Left lung (tissue), 10 donors: ENCODE results near the gene SRSF9. TPM values are rescaled to one million over a fixed set of nuclear protein-coding genes. Genes with fewer than 3 reads are reported as not detected.

Source experiments
- ATAC-seq: fragments of 200-7000 bp; cut with Tn5 transposase; one replicate; pipeline ENCODE4 v1.9.1; 2020; ENCODE audit warnings: moderate library complexity
- DNase-seq, 4 donors: peaks; one replicate each; pipeline ENCODE4 v3.0.0-alpha.2; 2013 to 2020
- H3K27ac ChIP-seq, 2 donors: fragments of 200-600 bp; sonication (generic) in 1 of 2; one replicate each; pipeline versions ENCODE4 v1.5.0 to v1.8.0; 2020 to 2021
- H3K27me3 ChIP-seq, 2 donors: fragments of 200-600 bp; sonication (generic) in 1 of 2; one replicate each; pipeline versions ENCODE4 v1.5.0 to v1.8.0; 2020 to 2021
- H3K36me3 ChIP-seq, 2 donors: fragments of 200-600 bp; sonication (generic) in 1 of 2; one replicate each; pipeline versions ENCODE4 v1.5.0 to v1.8.0; 2020 to 2021
- H3K4me1 ChIP-seq, 2 donors: fragments of 200-600 bp; one replicate each; pipeline ENCODE4 v1.8.0; 2021
- H3K4me3 ChIP-seq, 2 donors: fragments of 200-600 bp; sonication (generic) in 1 of 2; one replicate each; pipeline versions ENCODE4 v1.5.0 to v1.8.0; 2020 to 2021; ENCODE audit warnings: mild to moderate bottlenecking in 1 of 2
- H3K9me3 ChIP-seq, 2 donors: fragments of 200-600 bp; sonication (generic) in 1 of 2; one replicate each; pipeline versions ENCODE4 v1.5.0 to v1.8.0; 2020 to 2021
- CTCF ChIP-seq, 2 donors: fragments of 200-600 bp; sonication (generic) in 1 of 2; IDR thresholded peaks; one replicate each; pipeline versions ENCODE4 v1.5.0 to v1.8.0; 2021; ENCODE audit warnings: antibody characterized with exemption in 2 of 2
- intact Hi-C, 2 donors: fragments of 100-400 bp; cut with DNase I; formaldehyde crosslinking; loops; one replicate each; pipeline versions ENCODE4 v1.11.2 to v1.14.2; 2022
- polyA plus RNA-seq, 6 donors: library from polyadenylated mRNA; unstranded; fragments of 120-200 nt; gene quantifications; one replicate each; pipeline ENCODE4 v1.2.1, GENCODE V29; 2013; ENCODE audit not compliant: insufficient read length in 6 of 6
- total RNA-seq, 2 donors: library from RNA; stranded (reverse); fragmentation: NEBNext Ultra II Directional; extraction: Animal tissue kit (Norgen Biotek cat#: 25700); gene quantifications; one replicate each; pipeline ENCODE4 v1.2.1, GENCODE V29; 2021
- donor health status: DM: no; HTN: yes; CAD: no.
- donor health status: DM: no; HTN: no; CAD: no.

SRSF9 gene
- total and polyA plus RNA-seq, 8 donors: 120 to 225 (median 197) TPM

- no peak for DNase-seq
- no peak for TF ChIP-seq CTCF (IDR thresholded peaks at IDR 0.05)
- intact Hi-C loops: no loop called here
- Histone ChIP-seq H3K36me3 (peaks cover 0 to 37% of the 10 kb centered on the region in 2 donors), H3K27ac (peak overlapping the region; percentile 14 to 83), H3K9me3 (no peaks in the 10 kb centered on the region), H3K4me1 (peaks cover 11 to 28% of the 10 kb centered on the region in 2 donors), H3K27me3 (no peaks in the 10 kb centered on the region), H3K4me3 (peak overlapping the region; percentile 95 to 99)
- ATAC-seq: no peak
Measured at GRCh38 chr12:120497524-120498150, 28.1 kb upstream of the SRSF9 start.

GRCh38 chr12:120496413-120497340 lies 27.1 kb upstream of the SRSF9 start:
- Histone ChIP-seq H3K9me3 (no peaks in the 10 kb centered on the region), H3K36me3 (peaks cover 0 to 30% of the 10 kb centered on the region in 2 donors), H3K27me3 (no peaks in the 10 kb centered on the region), H3K4me3 (peak overlapping the region; percentile 95 to 99), H3K27ac (peak overlapping the region; percentile 83 to 90), H3K4me1 (peaks cover 11 to 28% of the 10 kb centered on the region in 2 donors)
- DNase-seq (peak; percentile 36 to 85 (median 70)), ATAC-seq (peak; percentile 75)
- TF ChIP-seq CTCF (IDR thresholded peaks at IDR 0.05): no peak
- intact Hi-C loops: no loop called here

DNA sequence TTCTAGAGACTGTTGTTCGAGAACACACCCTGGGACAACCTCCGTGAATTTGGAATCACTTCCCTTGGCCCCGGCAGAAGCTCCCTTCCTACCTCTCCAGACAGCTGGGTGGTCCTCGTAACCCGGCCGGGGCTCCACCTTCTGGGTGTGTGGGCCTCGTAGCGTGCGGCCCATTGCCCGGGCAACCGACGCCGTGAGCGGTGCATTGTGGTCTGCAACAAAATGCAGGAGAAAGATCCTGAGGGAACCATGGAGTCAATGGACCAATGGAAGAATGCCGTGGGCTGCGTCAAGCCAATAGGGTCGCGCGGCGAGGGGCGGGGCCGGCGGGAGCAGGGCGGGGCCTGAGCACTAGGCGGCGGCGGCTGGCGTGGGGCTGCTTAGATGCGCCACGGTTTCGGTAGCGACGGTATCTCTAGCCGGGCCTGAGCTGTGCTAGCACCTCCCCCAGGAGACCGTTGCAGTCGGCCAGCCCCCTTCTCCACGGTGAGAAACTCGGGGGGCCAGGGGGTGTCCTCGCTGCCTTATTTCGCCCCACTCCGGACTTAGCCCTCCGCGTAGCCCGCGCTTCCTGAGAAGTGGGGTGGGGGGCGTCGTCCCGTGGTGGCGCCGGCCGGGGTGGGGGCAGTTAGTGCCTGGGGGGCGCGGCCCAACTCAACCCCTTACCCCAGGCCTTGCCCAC lies 26.3 kb upstream of the SRSF9 start, which contains the start of gene DYNLL1:
TSS of gene DYNLL1 (plus strand) at position 383 of the 682 bp plus-strand sequence. CDS start 309 bp downstream, outside the sequence.
- peak; percentile 99 for ATAC-seq
- intact Hi-C loops: no loop called here
- H3K4me3 ChIP-seq: peak within 1 kb of the TSS; percentile 95 to 99
- H3K27ac ChIP-seq: peak within 1 kb of the TSS; percentile 83 to 90
- no peak for TF ChIP-seq CTCF (IDR thresholded peaks at IDR 0.05)
- H3K9me3 ChIP-seq: no peaks in the 10 kb centered on the region
- peaks cover 11 to 28% of the 10 kb centered on the region in 2 donors for H3K4me1 ChIP-seq
- peaks cover 0 to 30% of the 10 kb centered on the region in 2 donors for H3K36me3 ChIP-seq
- DNase-seq: peak; percentile 95 to 97 (median 96)
- H3K27me3 ChIP-seq: no peaks in the 10 kb centered on the region

- Histone ChIP-seq H3K27ac (peak overlapping the region; percentile 26 to 90), H3K36me3 (peaks cover 0 to 27% of the 10 kb centered on the region in 2 donors), H3K27me3 (no peaks in the 10 kb centered on the region), H3K9me3 (no peaks in the 10 kb centered on the region), H3K4me3 (peak overlapping the region; percentile 95 to 99), H3K4me1 (peaks cover 11 to 28% of the 10 kb centered on the region in 2 donors)
- intact Hi-C loops: no loop called here
- DNase-seq (peak in 1 of 4 donors; percentile 13), ATAC-seq (peak; percentile 10)
- no peak for TF ChIP-seq CTCF (IDR thresholded peaks at IDR 0.05)
Measured at GRCh38 chr12:120495186-120495730, 25.7 kb upstream of the SRSF9 start.
